CD4-positive, alpha-beta memory T cell (primary cell): ENCODE results near the gene NOP53. TPM values are rescaled to one million over a fixed set of nuclear protein-coding genes. Genes with fewer than 3 reads are reported as not detected.
"Not testable (repeated sequence)": the region's sequence is repeated elsewhere in the genome, so short reads cannot be mapped to it uniquely, and the experiment has no call there.

Source experiments
- CTCF ChIA-PET: fragments of 350-600 bp; sonication (Branson Sonifier 250); formaldehyde crosslinking; loops from one replicate; lab custom pipeline; 2021; ENCODE audit warnings: inconsistent platforms; ENCODE audit not compliant: partially characterized antibody; lab: Charles Lee
- POLR2A ChIA-PET: fragments of 350-600 bp; sonication (Branson Sonifier 250); formaldehyde crosslinking; loops from one replicate; lab custom pipeline; 2021; ENCODE audit not compliant: partially characterized antibody; lab: Charles Lee
- DNase-seq, 5 donors: peaks; one replicate each; pipeline versions ENCODE4 v3.0.0 to v3.0.0-alpha.2; 2020 to 2022; ENCODE audit warnings: mixed read lengths in 1 of 5
- H3K27ac ChIP-seq: one replicate; pipeline ENCODE4 v1.7.0; 2013; ENCODE audit warnings: low read depth, low read length
- H3K27me3 ChIP-seq: 2 replicates; pipeline ENCODE4 v1.7.0; 2013; ENCODE audit warnings: mild to moderate bottlenecking, low read length, moderate library complexity; ENCODE audit not compliant: insufficient read depth
- H3K36me3 ChIP-seq: 2 replicates; pipeline ENCODE4 v1.7.0; 2013; ENCODE audit warnings: mild to moderate bottlenecking, low read length, moderate library complexity; ENCODE audit not compliant: insufficient read depth
- H3K4me1 ChIP-seq: 2 replicates; pipeline ENCODE4 v1.7.0; 2013; ENCODE audit warnings: mild to moderate bottlenecking, low read length, moderate library complexity; ENCODE audit not compliant: insufficient read depth
- H3K4me3 ChIP-seq, 2 donors: one replicate each; pipeline ENCODE4 v1.7.0; 2013; ENCODE audit warnings: low read length in 2 of 2, mild to moderate bottlenecking in 1 of 2
- H3K9me3 ChIP-seq, 2 donors: one replicate each; pipeline ENCODE4 v1.7.0; 2013; ENCODE audit warnings: low read length in 2 of 2, control low read depth in 1 of 2; ENCODE audit not compliant: control insufficient read depth in 1 of 2
- H3K27ac Mint-ChIP-seq, 7 donors: one replicate each; pipeline ENCODE4 v1.8.0; 2020 to 2021; ENCODE audit warnings: mixed read lengths in 7 of 7, mild to moderate bottlenecking in 6 of 7, inconsistent platforms in 3 of 7, moderate library complexity in 3 of 7
- H3K27me3 Mint-ChIP-seq, 2 donors: one replicate each; pipeline ENCODE4 v1.8.0; 2020 to 2021; ENCODE audit warnings: mixed read lengths in 2 of 2
- H3K36me3 Mint-ChIP-seq, 2 donors: one replicate each; pipeline ENCODE4 v1.8.0; 2020 to 2021; ENCODE audit warnings: mixed read lengths in 2 of 2, inconsistent platforms in 1 of 2, mild to moderate bottlenecking in 1 of 2
- H3K4me1 Mint-ChIP-seq, 4 donors: one replicate each; pipeline ENCODE4 v1.8.0; 2020 to 2021; ENCODE audit warnings: mixed read lengths in 4 of 4, mild to moderate bottlenecking in 1 of 4
- H3K4me3 Mint-ChIP-seq, 8 donors: one replicate each; pipeline ENCODE4 v1.8.0; 2020 to 2021; ENCODE audit warnings: mixed read lengths in 8 of 8, mild to moderate bottlenecking in 7 of 8, moderate library complexity in 6 of 8, inconsistent platforms in 3 of 8
- H3K9me3 Mint-ChIP-seq, 8 donors: one replicate each; pipeline ENCODE4 v1.8.0; 2020 to 2021; ENCODE audit warnings: mixed read lengths in 8 of 8, mild to moderate bottlenecking in 5 of 8, inconsistent platforms in 3 of 8, moderate library complexity in 1 of 8
- intact Hi-C: fragments of 100-400 bp; cut with micrococcal nuclease; formaldehyde crosslinking; loops from one replicate; pipeline ENCODE4 v1.15.1; 2023
- polyA plus RNA-seq, 2 donors: library from polyadenylated mRNA; unstranded; fragments of 300-500 nt; fragmentation: Illumina TruSeq; gene quantifications; one replicate each; pipeline ENCODE4 v1.2.3, GENCODE V29; 2021
- total RNA-seq, 2 experiments: library from RNA; stranded (reverse); gene quantifications; one replicate each; pipeline ENCODE4 v1.2.3, GENCODE V29; 2021

NOP53 gene
- total and polyA plus RNA-seq, 4 experiments from 2014 or later = 156 to 875 (median 544) TPM

GRCh38 chr19:47757617-47758442 lies 12.5 kb downstream of the NOP53 start:
- no peaks in the 10 kb centered on the region for H3K27me3 ChIP-seq
- Mint-ChIP-seq H3K9me3 (peaks cover 0 to 3% (median 0%) of the 10 kb centered on the region in 8 donors), H3K27ac (peak overlapping the region in 1 of 7 donors; percentile 35), H3K36me3 (peaks cover 37 to 43% of the 10 kb centered on the region in 2 donors), H3K4me3 (no peak overlapping the region), H3K27me3 (no peaks in the 10 kb centered on the region), H3K4me1 (no peaks in the 10 kb centered on the region)
- H3K9me3 ChIP-seq = no peaks in the 10 kb centered on the region
- no peak for DNase-seq
- no peak overlapping the region for H3K4me3 ChIP-seq
- H3K4me1 ChIP-seq = no peaks in the 10 kb centered on the region
- POLR2A ChIA-PET = interaction anchor here (1.3 to 2.0 kb wide), 4 partner anchors 11 to 21 kb away, joined by 3 to 7 read pairs (median 3); partner anchors contain the start of genes NOP53 and SELENOW
- peaks cover 54% of the 10 kb centered on the region for H3K36me3 ChIP-seq
- no peak overlapping the region for H3K27ac ChIP-seq
- CTCF ChIA-PET = interaction anchor here (1.2 to 1.5 kb wide), 2 partner anchors 10 to 206 kb away, joined by 3 to 4 read pairs; no protein-coding TSS in a partner anchor
- intact Hi-C loops = no loop called here

GRCh38 chr19:47758443-47758804 lies 13.1 kb downstream of the NOP53 start:
- Histone ChIP-seq H3K36me3 (peaks cover 48% of the 10 kb centered on the region), H3K9me3 (no peaks in the 10 kb centered on the region), H3K4me1 (no peaks in the 10 kb centered on the region), H3K4me3 (no peak overlapping the region), H3K27me3 (no peaks in the 10 kb centered on the region), H3K27ac (no peak overlapping the region)
- ChIA-PET POLR2A (interaction anchor here (1.3 to 2.0 kb wide), 4 partner anchors 10 to 20 kb away, joined by 3 to 7 read pairs (median 4); partner anchors contain the start of genes NOP53 and SELENOW), CTCF (interaction anchor here (1.2 to 1.5 kb wide), 2 partner anchors 10 to 205 kb away, joined by 3 to 4 read pairs; no protein-coding TSS in a partner anchor)
- Mint-ChIP-seq H3K9me3 (peaks cover 0 to 3% (median 0%) of the 10 kb centered on the region in 8 donors), H3K27me3 (no peaks in the 10 kb centered on the region), H3K36me3 (peaks cover 31 to 37% of the 10 kb centered on the region in 2 donors), H3K4me1 (no peaks in the 10 kb centered on the region), H3K27ac (peak overlapping the region in 2 of 7 donors; percentile 14 to 35), H3K4me3 (no peak overlapping the region)
- intact Hi-C loops = no loop called here
- DNase-seq = no peak

- Mint-ChIP-seq H3K4me3 (no peak overlapping the region), H3K27me3 (no peaks in the 10 kb centered on the region), H3K9me3 (peaks cover 0 to 3% (median 0%) of the 10 kb centered on the region in 8 donors), H3K36me3 (peaks cover 24 to 29% of the 10 kb centered on the region in 2 donors), H3K4me1 (no peaks in the 10 kb centered on the region), H3K27ac (no peak overlapping the region)
- H3K27ac ChIP-seq = no peak overlapping the region
- intact Hi-C loops = no loop called here
- H3K4me3 ChIP-seq = no peak overlapping the region
- ChIA-PET CTCF (no interaction called here), POLR2A (interaction anchor here (0.6 kb wide), 1 partner anchor 24 kb away, joined by 4 read pairs; no protein-coding TSS in a partner anchor)
- no peaks in the 10 kb centered on the region for H3K27me3 ChIP-seq
- H3K9me3 ChIP-seq = no peaks in the 10 kb centered on the region
- H3K4me1 ChIP-seq = no peaks in the 10 kb centered on the region
- H3K36me3 ChIP-seq = peaks cover 30% of the 10 kb centered on the region
- no peak for DNase-seq
These were observed 15.3 kb downstream of the NOP53 start for GRCh38 chr19:47760632-47760999.

GRCh38 chr19:47761566-47761965 lies 16.2 kb downstream of the NOP53 start:
- Mint-ChIP-seq H3K27me3 (no peaks in the 10 kb centered on the region), H3K27ac (peak overlapping the region in 4 of 7 donors; percentile 13 to 57 (median 23)), H3K4me3 (no peak overlapping the region), H3K4me1 (no peaks in the 10 kb centered on the region), H3K9me3 (peaks cover 0 to 3% (median 0%) of the 10 kb centered on the region in 8 donors), H3K36me3 (peaks cover 24 to 26% of the 10 kb centered on the region in 2 donors)
- H3K27me3 ChIP-seq = no peaks in the 10 kb centered on the region
- H3K36me3 ChIP-seq = peaks cover 22% of the 10 kb centered on the region
- H3K27ac ChIP-seq = no peak overlapping the region
- intact Hi-C loops = no loop called here
- POLR2A ChIA-PET = no interaction called here
- no peaks in the 10 kb centered on the region for H3K9me3 ChIP-seq
- H3K4me1 ChIP-seq = no peaks in the 10 kb centered on the region
- no peak for DNase-seq
- H3K4me3 ChIP-seq = no peak overlapping the region
- CTCF ChIA-PET = no interaction called here

GRCh38 chr19:47762151-47762550 lies 16.8 kb downstream of the NOP53 start:
- intact Hi-C loops = no loop called here
- H3K27me3 Mint-ChIP-seq = no peaks in the 10 kb centered on the region
- Histone ChIP-seq H3K4me1 (no peaks in the 10 kb centered on the region), H3K4me3 (no peak overlapping the region), H3K36me3 (peaks cover 16% of the 10 kb centered on the region), H3K27me3 (no peaks in the 10 kb centered on the region), H3K27ac (no peak overlapping the region), H3K9me3 (no peaks in the 10 kb centered on the region)
- no peak for DNase-seq
- H3K27ac Mint-ChIP-seq = peak overlapping the region in 2 of 7 donors; percentile 15 to 31
- no peaks in the 10 kb centered on the region for H3K4me1 Mint-ChIP-seq
- CTCF ChIA-PET = no interaction called here
- H3K36me3 Mint-ChIP-seq = peaks cover 20 to 21% of the 10 kb centered on the region in 2 donors
- POLR2A ChIA-PET = no interaction called here
- peaks cover 0 to 2% (median 0%) of the 10 kb centered on the region in 8 donors for H3K9me3 Mint-ChIP-seq
- H3K4me3 Mint-ChIP-seq = no peak overlapping the region

DNA sequence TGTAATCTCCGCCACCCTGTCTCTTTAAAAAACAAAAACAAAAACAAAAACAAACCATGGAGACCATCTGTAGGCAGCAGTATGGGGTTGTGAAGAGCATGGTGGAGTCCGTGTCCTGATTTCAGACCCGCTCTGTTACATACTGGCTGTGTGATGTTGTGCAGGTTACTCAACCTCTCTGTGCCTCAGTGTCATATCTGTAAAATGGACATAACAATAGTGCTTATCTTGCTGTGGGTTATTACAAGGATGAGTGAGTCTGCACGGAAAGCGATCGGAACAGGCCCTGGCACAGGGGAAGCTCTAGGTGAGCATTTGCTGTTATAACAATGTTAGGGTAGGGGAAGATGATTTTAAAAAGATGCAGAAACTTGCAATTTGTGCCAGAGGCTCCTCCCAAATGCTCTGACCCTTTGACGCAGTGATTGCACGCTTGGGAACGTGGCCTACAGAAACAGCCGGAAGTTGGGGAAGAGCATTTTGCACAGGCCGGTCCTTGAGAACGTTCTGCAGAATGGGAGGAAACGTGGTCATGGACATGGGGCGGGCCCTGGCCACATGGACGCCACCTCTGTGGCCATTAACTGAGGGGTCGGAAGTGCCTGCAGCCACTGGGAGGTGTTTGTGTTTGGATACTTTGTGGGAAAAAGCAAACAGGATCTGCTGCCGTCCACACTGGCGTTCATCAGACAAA lies 17.4 kb downstream of the NOP53 start:
- Histone ChIP-seq H3K4me1 (no peaks in the 10 kb centered on the region), H3K27ac (no peak overlapping the region), H3K4me3 (no peak overlapping the region), H3K36me3 (peaks cover 10% of the 10 kb centered on the region), H3K27me3 (no peaks in the 10 kb centered on the region), H3K9me3 (no peaks in the 10 kb centered on the region)
- POLR2A ChIA-PET = no interaction called here
- peaks cover 14 to 15% of the 10 kb centered on the region in 2 donors for H3K36me3 Mint-ChIP-seq
- H3K4me3 Mint-ChIP-seq = no peak overlapping the region
- H3K9me3 Mint-ChIP-seq = no peaks in the 10 kb centered on the region
- no peaks in the 10 kb centered on the region for H3K27me3 Mint-ChIP-seq
- DNase-seq = no peak
- intact Hi-C loops = no loop called here
- CTCF ChIA-PET = no interaction called here
- H3K4me1 Mint-ChIP-seq = no peaks in the 10 kb centered on the region
- peak overlapping the region in 3 of 7 donors; percentile 3 to 36 (median 15) for H3K27ac Mint-ChIP-seq

GRCh38 chr19:47764705-47765104 lies 19.4 kb downstream of the NOP53 start:
- H3K4me3 Mint-ChIP-seq, DNase-seq, H3K9me3 ChIP-seq, H3K4me3 ChIP-seq, H3K27ac Mint-ChIP-seq, H3K4me1 Mint-ChIP-seq, H3K4me1 ChIP-seq, H3K9me3 Mint-ChIP-seq, H3K27me3 ChIP-seq, intact Hi-C loops, H3K36me3 Mint-ChIP-seq, H3K27me3 Mint-ChIP-seq, H3K36me3 ChIP-seq, H3K27ac ChIP-seq: not testable (repeated sequence)
- ChIA-PET CTCF (interaction anchor here (0.6 to 5.9 kb wide), 8 partner anchors 15 to 1758 kb away, joined by 3 to 54 read pairs (median 4); partner anchors contain the start of gene PPFIA3), POLR2A (interaction anchor here (0.7 kb wide), 1 partner anchor 9 kb away, joined by 3 read pairs; no protein-coding TSS in a partner anchor)
